ENCODE measurements around the gene RAB10.
"Not testable (repeated sequence)": the region's sequence is repeated elsewhere in the genome, so short reads cannot be mapped to it uniquely, and the experiment has no call there.

DNA sequence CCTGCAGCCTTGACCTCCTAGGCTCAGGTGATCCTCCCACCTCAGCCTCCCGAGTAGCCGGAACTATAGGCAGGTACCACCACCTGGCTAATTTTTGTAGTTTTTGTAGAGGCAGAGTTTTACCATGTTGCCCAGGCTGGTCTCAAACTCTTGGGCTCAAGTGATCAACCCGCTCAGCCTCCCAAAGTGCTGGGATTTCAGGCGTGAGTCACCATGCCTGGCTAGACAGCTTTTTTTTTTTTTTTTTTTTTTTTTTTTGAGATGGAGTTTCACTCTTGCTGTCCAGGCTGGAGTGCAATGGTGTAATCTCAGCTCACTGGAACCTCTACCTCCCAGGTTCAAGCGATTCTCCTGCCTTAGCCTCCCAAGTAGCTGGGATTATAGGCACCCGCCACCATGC, 132.7 kb downstream of the RAB10 start:
- TF ChIP-seq POLR2A (IDR thresholded peaks at IDR 0.05; ENCODE audit: extremely low read depth, insufficient read length) = not testable (repeated sequence)
- TF ChIP-seq, protein P1, sequence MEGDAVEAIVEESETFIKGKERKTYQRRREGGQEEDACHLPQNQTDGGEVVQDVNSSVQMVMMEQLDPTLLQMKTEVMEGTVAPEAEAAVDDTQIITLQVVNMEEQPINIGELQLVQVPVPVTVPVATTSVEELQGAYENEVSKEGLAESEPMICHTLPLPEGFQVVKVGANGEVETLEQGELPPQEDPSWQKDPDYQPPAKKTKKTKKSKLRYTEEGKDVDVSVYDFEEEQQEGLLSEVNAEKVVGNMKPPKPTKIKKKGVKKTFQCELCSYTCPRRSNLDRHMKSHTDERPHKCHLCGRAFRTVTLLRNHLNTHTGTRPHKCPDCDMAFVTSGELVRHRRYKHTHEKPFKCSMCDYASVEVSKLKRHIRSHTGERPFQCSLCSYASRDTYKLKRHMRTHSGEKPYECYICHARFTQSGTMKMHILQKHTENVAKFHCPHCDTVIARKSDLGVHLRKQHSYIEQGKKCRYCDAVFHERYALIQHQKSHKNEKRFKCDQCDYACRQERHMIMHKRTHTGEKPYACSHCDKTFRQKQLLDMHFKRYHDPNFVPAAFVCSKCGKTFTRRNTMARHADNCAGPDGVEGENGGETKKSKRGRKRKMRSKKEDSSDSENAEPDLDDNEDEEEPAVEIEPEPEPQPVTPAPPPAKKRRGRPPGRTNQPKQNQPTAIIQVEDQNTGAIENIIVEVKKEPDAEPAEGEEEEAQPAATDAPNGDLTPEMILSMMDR (IDR thresholded peaks at IDR 0.05; ENCODE audit: low read depth, low read length) = not testable (repeated sequence)

All from NB4 (cell line).